Duodenal mucosa (tissue), 2 donors: ENCODE measurements around the gene SEC14L1.
"Not testable (repeated sequence)": the region's sequence is repeated elsewhere in the genome, so short reads cannot be mapped to it uniquely, and the experiment has no call there.

Experiments used
- H3K27ac ChIP-seq: one replicate; pipeline ENCODE4 v1.7.0; 2013; ENCODE audit warnings: low read depth, low read length
- H3K27me3 ChIP-seq, 2 donors: one replicate each; pipeline ENCODE4 v1.7.0; 2013; ENCODE audit warnings: low read length in 2 of 2, control low read depth in 1 of 2; ENCODE audit not compliant: insufficient read depth in 2 of 2, control insufficient read depth in 1 of 2
- H3K36me3 ChIP-seq, 2 donors: one replicate each; pipeline ENCODE4 v1.7.0; 2013; ENCODE audit warnings: low read length in 2 of 2, control low read depth in 1 of 2; ENCODE audit not compliant: insufficient read depth in 2 of 2, control insufficient read depth in 1 of 2
- H3K4me1 ChIP-seq, 2 donors: one replicate each; pipeline ENCODE4 v1.7.0; 2013; ENCODE audit warnings: low read length in 2 of 2, control low read depth in 1 of 2; ENCODE audit not compliant: insufficient read depth in 2 of 2, control insufficient read depth in 1 of 2
- H3K4me3 ChIP-seq, 2 donors: one replicate each; pipeline ENCODE4 v1.7.0; 2013; ENCODE audit warnings: low read length in 2 of 2, low read depth in 1 of 2
- H3K9ac ChIP-seq, 2 donors: one replicate each; pipeline ENCODE4 v1.7.0; 2013; ENCODE audit warnings: low read length in 2 of 2, low read depth in 1 of 2
- H3K9me3 ChIP-seq, 2 donors: one replicate each; pipeline ENCODE4 v1.7.0; 2013; ENCODE audit warnings: low read length in 2 of 2, control low read depth in 1 of 2; ENCODE audit not compliant: control insufficient read depth in 1 of 2

Gene SEC14L1

DNA sequence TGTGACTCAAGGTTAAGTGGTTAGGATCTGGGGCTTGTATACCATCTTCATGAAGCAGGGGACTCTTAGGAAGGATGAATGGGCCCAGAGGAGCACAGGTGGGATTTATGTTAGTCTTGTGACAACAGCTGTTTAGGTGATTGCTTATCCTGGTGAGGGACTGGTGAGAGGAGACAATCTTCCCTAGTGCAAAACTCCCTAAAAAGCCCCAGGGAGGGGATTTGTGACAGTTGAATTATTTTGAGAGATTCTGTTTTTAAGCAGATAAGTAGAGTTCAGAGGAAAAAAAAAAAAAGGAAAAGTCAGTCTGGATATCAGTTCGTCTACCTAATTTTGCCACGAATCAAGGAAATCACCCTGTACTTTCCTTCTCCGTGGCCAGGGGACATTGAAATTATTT lies 35.1 kb upstream of the SEC14L1 start:
- H3K9me3 ChIP-seq = no peaks in the 10 kb centered on the region
- H3K9ac ChIP-seq = no peak overlapping the region
- H3K27me3 ChIP-seq = no peaks in the 10 kb centered on the region
- H3K27ac ChIP-seq = no peak overlapping the region
- H3K36me3 ChIP-seq = no peaks in the 10 kb centered on the region
- no peak overlapping the region for H3K4me3 ChIP-seq
- H3K4me1 ChIP-seq = peaks cover 15 to 16% of the 10 kb centered on the region in 2 donors

DNA sequence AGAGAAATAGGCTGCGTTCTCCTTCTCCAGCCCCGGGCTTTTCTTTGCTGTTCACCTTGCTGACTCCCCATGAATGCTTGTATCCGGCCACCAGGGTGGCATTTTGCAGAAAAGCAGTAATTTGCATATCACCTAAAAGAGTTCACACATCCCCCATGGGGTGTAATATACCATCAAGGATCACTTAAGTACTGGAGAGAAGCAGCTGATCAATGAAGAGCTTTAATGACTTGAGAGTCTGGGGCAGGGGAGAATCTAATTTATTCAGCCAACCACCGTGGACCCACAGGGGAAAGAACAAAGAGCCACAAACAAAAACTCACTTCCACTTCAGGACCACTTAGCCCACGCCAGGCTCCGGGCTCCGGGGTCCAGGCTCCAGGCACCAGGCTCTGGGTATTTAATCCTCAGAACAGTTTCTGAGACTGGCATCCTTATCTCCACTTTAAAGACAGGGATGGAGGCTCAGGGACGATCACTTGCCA lies 33.9 kb upstream of the SEC14L1 start:
- H3K9ac ChIP-seq = no peak overlapping the region
- H3K27ac ChIP-seq = no peak overlapping the region

DNA sequence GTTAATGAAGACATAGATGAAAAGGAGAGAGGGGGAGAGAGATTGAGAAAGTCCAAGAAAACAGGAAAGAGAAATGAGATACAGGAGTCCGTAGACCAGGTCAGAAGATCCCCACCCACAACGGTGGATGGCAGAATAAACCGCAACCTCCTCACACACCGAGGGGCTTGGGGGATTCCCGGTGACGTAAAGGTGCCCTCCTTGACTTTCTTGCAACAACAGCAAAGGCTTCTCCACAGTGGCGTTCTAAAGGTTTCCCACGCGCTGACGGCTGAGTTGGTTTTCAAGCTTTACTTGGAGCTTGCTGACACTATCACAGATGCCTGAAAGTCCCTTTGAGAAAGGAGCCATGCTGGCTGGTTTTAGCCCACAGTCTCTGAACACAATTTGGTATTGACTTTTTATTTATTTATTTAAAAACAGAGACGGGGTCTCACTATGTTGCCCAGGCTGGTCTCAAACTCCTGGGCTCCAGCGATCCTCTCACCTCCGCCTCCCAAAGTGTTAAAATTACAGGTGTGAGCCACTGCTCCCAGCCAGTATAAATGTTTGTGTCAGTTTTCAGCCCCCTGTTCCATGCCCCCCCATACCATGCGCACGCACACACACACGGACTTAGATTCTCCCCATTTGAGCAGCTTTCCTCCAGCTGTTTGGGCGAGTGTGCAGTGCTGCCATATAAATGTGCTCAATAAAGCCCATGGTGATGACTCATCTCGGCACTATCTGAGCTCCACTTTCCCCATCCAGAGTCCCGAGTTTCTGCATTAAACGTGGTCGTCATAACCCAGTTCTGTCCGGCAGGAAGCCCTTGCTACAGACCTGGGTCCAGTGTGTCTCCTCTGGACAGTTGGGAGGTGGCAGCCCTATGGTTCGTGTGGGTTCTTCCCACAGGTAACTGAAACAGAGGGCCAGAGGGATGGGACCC lies 33.0 kb upstream of the SEC14L1 start:
- no peaks in the 10 kb centered on the region for H3K27me3 ChIP-seq
- H3K36me3 ChIP-seq = no peaks in the 10 kb centered on the region
- H3K27ac ChIP-seq = no peak overlapping the region
- H3K4me1 ChIP-seq = peaks cover 16 to 22% of the 10 kb centered on the region in 2 donors
- H3K9ac ChIP-seq = no peak overlapping the region
- H3K9me3 ChIP-seq = no peaks in the 10 kb centered on the region
- H3K4me3 ChIP-seq = no peak overlapping the region

More for the DNA sequence above, 33.9 kb upstream of the SEC14L1 start:
- peaks cover 16 to 22% of the 10 kb centered on the region in 2 donors for H3K4me1 ChIP-seq
- no peaks in the 10 kb centered on the region for H3K36me3 ChIP-seq
- no peaks in the 10 kb centered on the region for H3K27me3 ChIP-seq
- H3K4me3 ChIP-seq = no peak overlapping the region
- no peaks in the 10 kb centered on the region for H3K9me3 ChIP-seq

DNA sequence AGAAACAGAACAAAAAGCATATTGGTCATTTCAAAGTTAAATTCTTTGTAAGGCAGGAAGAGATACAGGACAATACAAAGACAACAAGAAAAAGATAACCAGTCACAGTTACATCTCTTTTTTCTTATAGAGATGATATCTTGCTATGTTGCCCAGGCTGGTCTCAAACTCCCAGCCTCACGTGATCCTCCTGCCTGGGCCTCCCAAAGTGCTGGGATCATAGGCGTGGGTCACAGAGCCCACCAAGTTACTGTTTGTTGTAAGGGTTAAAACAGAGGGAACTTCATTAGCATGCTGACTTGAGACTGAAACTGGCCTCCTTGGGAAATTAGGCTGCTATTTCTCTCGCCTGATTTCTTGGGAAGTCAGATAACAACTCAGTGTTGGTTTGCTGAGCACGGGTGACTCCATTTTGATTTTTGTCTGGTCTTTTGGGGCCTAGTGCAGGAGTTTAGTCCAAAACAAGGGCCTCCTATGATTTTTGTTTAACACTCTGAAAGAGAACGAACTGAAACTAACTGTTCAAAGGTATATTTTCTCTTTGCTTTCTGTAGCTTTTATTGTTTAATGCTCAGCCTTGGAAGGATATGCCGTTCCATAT lies 31.5 kb upstream of the SEC14L1 start:
- Histone ChIP-seq H3K9ac (no peak overlapping the region), H3K36me3 (no peaks in the 10 kb centered on the region), H3K9me3 (no peaks in the 10 kb centered on the region), H3K4me1 (peaks cover 16 to 22% of the 10 kb centered on the region in 2 donors), H3K4me3 (no peak overlapping the region), H3K27me3 (no peaks in the 10 kb centered on the region), H3K27ac (peak overlapping the region; percentile 20)

DNA sequence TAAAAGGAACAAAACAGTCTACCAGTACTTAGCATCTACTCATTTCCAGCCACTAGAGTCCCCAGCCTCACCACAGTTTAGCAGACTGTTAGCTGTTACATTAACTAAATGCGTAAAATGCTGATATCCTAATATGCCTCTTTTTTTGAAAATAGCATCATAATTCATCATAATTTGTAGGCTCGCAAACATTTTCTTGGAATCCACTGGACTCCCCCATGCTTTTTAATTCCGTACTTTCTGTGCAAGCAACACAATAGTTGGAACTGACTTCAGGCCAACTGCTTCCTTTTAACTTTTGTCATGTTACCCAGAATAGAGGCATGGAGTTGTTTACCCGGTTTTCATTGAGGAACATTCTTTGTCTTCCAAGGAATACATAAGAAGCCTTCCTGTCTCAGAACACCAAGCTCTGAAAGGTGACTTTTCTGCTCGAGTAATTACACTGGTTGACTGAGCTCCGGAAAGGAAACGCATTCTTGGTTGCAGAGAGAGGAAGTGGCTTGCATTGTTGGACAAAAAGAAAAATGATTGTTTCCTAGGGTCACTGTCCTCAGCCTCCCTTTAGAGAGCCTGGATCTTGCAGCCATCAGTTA lies 30.9 kb upstream of the SEC14L1 start:
- H3K9ac ChIP-seq = no peak overlapping the region
- no peak overlapping the region for H3K27ac ChIP-seq

DNA sequence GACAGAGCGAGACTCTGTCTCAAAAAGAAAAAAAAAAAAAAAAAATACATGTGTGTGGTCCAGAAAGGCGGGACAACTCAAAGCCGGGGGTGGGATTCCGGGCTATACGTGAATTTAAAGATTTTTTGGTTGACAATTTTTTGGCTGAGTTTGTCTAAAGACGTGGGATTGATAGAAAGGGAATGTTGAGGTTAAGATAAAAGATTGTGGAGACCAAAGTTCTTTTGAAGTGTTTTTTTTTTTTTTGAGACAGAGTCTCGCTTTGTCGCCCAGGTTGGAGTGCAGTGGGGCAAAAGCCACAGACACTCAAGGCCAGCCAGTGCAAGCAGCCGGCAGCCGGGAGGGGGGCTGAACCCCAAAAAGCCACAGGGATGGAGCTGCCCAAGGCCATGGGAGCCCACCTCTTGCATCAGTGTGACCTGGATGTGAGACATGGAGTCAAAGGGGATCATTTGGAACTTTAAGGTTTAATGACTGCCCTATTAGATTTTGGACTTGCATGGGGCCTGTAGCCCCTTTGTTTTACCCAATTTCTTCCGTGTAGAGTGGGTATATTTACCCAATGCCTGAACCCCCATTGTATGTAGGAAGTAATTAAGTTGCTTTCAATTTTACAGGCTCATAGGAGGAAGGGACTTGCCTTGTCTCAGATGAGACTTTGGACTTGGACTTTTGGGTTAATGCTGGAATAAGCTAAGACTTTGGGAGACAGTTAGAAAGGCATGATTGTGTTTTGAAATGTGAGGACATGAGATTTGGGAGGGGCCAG lies 29.4 kb upstream of the SEC14L1 start:
- H3K9ac ChIP-seq, H3K36me3 ChIP-seq, H3K27me3 ChIP-seq, H3K9me3 ChIP-seq: not testable (repeated sequence)
- Histone ChIP-seq H3K27ac (peak overlapping the region; percentile 55), H3K4me1 (peaks cover 16 to 22% of the 10 kb centered on the region in 2 donors), H3K4me3 (peak overlapping the region in 1 of 2 donors; percentile 38)

More for the DNA sequence above, 30.9 kb upstream of the SEC14L1 start:
- Histone ChIP-seq H3K27me3 (no peaks in the 10 kb centered on the region), H3K4me1 (peaks cover 16 to 22% of the 10 kb centered on the region in 2 donors), H3K4me3 (no peak overlapping the region), H3K36me3 (no peaks in the 10 kb centered on the region), H3K9me3 (no peaks in the 10 kb centered on the region)

DNA sequence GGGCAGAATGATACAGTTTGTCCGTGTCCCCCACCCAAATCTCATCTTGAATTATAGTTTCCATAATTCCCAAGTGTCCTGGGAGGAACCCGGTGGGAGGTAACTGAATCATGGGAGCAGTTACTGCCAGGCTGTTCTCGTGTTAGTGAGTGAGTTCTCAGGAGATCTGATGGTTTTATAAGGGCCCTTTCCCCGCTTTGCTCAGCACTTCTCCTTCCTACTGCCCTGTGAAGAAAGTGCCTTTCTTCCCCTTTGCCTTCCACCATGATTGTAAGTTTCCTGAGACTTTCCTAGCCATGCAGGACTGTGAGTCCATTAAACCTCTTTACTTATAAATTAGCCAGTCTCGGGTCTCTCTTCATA lies 28.9 kb upstream of the SEC14L1 start:
- H3K9me3 ChIP-seq = no peaks in the 10 kb centered on the region
- H3K27me3 ChIP-seq = no peaks in the 10 kb centered on the region
- H3K27ac ChIP-seq = peak overlapping the region; percentile 55
- no peak overlapping the region for H3K9ac ChIP-seq
- peak overlapping the region in 1 of 2 donors; percentile 38 for H3K4me3 ChIP-seq
- peaks cover 16 to 22% of the 10 kb centered on the region in 2 donors for H3K4me1 ChIP-seq
- no peaks in the 10 kb centered on the region for H3K36me3 ChIP-seq

DNA sequence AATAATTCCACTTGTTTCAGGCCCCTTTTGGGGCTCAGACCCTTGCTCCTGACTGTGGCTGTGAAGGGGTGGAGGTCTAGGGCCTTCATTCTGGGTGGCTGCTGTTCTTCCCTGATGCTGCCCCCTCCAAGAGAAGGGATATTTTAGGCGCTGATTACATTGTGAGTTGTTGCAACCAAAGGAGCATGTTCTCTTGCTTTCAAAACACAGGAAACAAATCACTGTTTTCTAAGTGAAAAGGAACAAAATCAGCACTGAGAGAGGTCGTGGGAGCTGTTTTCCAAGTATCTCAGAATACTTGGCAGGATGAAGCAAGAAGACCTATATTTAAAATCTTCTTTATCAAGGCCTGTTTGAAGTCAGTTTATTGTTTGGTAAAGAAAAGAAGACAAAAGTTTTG lies 25.3 kb upstream of the SEC14L1 start:
- no peak overlapping the region for H3K27ac ChIP-seq
- H3K4me1 ChIP-seq = peaks cover 7 to 23% of the 10 kb centered on the region in 2 donors

DNA sequence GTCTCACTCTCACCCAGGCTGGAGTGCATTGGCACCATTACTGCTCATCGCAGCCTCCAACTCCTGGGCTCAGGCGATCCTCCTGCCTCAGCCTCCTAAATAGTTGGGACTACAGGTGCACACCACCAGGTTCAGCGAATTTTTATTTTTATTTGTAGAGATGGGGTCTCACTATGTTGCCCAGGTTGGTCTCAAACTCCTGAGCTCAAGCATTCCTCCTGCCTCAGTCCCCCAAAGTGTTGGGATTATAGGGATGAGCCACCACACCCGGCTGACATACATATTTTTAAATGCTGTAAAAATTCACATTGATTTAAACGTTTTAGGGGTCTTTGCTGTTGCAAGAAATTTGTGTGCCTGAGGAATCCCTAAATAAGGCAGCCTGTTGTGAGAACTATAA lies 24.8 kb upstream of the SEC14L1 start:
- peaks cover 7 to 24% of the 10 kb centered on the region in 2 donors for H3K4me1 ChIP-seq
- no peak overlapping the region for H3K9ac ChIP-seq
- H3K36me3 ChIP-seq = no peaks in the 10 kb centered on the region
- no peaks in the 10 kb centered on the region for H3K27me3 ChIP-seq
- H3K27ac ChIP-seq = no peak overlapping the region
- no peaks in the 10 kb centered on the region for H3K9me3 ChIP-seq
- no peak overlapping the region for H3K4me3 ChIP-seq

More for the DNA sequence above, 25.3 kb upstream of the SEC14L1 start:
- Histone ChIP-seq H3K36me3 (no peaks in the 10 kb centered on the region), H3K4me3 (no peak overlapping the region), H3K9ac (no peak overlapping the region), H3K27me3 (no peaks in the 10 kb centered on the region), H3K9me3 (no peaks in the 10 kb centered on the region)
